ENCODE data around the gene RPL14.

DNA sequence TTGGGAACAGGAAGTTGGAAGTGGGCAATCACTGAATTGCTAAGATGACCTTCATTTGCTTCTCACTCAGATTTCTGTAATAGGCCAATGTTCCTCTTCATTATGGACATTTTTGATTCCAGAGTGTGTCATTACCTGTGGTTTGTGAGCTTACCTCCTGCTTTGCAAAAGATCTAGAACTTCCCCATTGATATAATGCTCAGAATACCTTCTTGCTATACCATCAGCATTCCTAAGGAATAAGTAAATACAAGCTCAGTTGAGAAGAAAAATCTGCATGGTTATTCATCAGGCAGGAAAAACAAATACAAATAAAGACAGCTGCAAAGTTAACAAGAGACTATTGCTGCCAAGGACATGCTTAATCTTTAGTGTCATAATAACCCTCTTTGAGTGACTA is 5.6 kb upstream of the RPL14 start:
- TF ChIP-seq, protein P1, sequence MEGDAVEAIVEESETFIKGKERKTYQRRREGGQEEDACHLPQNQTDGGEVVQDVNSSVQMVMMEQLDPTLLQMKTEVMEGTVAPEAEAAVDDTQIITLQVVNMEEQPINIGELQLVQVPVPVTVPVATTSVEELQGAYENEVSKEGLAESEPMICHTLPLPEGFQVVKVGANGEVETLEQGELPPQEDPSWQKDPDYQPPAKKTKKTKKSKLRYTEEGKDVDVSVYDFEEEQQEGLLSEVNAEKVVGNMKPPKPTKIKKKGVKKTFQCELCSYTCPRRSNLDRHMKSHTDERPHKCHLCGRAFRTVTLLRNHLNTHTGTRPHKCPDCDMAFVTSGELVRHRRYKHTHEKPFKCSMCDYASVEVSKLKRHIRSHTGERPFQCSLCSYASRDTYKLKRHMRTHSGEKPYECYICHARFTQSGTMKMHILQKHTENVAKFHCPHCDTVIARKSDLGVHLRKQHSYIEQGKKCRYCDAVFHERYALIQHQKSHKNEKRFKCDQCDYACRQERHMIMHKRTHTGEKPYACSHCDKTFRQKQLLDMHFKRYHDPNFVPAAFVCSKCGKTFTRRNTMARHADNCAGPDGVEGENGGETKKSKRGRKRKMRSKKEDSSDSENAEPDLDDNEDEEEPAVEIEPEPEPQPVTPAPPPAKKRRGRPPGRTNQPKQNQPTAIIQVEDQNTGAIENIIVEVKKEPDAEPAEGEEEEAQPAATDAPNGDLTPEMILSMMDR (conservative IDR thresholded peaks at IDR 0.05; ENCODE audit: low read depth, low read length): no peak
- TF ChIP-seq EZH2 (IDR thresholded peaks at IDR 0.05; ENCODE audit: low read length, unreplicated experiment) (no peak), EZH2phosphoT487 (IDR thresholded peaks at IDR 0.05; ENCODE audit: borderline replicate concordance, low read length) (no peak)

Data from PC-3 (cell line).